Measurements from ENCODE around the gene LENG8.

LENG8 gene

GRCh38 chr19:54448774-54449700, at the start of gene LENG8:
TSS of gene LENG8 (plus strand) at chr19:54449199. CDS start at chr19:54451345, 2,146 bp downstream.
- DNase-seq, result peak; percentile 91

GRCh38 chr19:54400913-54401312, 48.1 kb upstream of the LENG8 start:
- no peak for DNase-seq

- no peak for DNase-seq
These were observed 45.9 kb upstream of the LENG8 start for GRCh38 chr19:54403054-54403453.

GRCh38 chr19:54405628-54406027, 43.4 kb upstream of the LENG8 start:
- no peak for DNase-seq

GRCh38 chr19:54407780-54408179, 41.2 kb upstream of the LENG8 start:
- DNase-seq, result no peak

- DNase-seq, result no peak
These were observed 40.5 kb upstream of the LENG8 start for GRCh38 chr19:54408456-54409026.

- DNase-seq, result no peak
These were observed 38.0 kb upstream of the LENG8 start for GRCh38 chr19:54411033-54411432.

- no peak for DNase-seq
These were observed 36.1 kb upstream of the LENG8 start for GRCh38 chr19:54412877-54413276.

- no peak for DNase-seq
These were observed 34.8 kb upstream of the LENG8 start for GRCh38 chr19:54414156-54414555.

- no peak for DNase-seq
These were observed 33.6 kb upstream of the LENG8 start, which contains the start of gene TTYH1 for GRCh38 chr19:54415208-54415900. TSS of gene TTYH1 (plus strand) at chr19:54415464. CDS start at chr19:54415553, 89 bp downstream.

- DNase-seq, result no peak
These were observed 32.9 kb upstream of the LENG8 start for GRCh38 chr19:54415901-54416673.

- DNase-seq, result no peak
These were observed 32.1 kb upstream of the LENG8 start for GRCh38 chr19:54416695-54417491.

- no peak for DNase-seq
These were observed 30.7 kb upstream of the LENG8 start for GRCh38 chr19:54418030-54418929.

GRCh38 chr19:54418930-54419800, 29.8 kb upstream of the LENG8 start:
- no peak for DNase-seq

- DNase-seq, result no peak
These were observed 29.0 kb upstream of the LENG8 start for GRCh38 chr19:54420068-54420382.

- no peak for DNase-seq
These were observed 28.4 kb upstream of the LENG8 start for GRCh38 chr19:54420383-54421168.

- no peak for DNase-seq
These were observed 27.9 kb upstream of the LENG8 start for GRCh38 chr19:54421169-54421516.

- no peak for DNase-seq
These were observed 27.5 kb upstream of the LENG8 start for GRCh38 chr19:54421521-54421920.

GRCh38 chr19:54422136-54422535, 26.9 kb upstream of the LENG8 start:
- DNase-seq, result no peak
